Osteocyte (in vitro differentiated cells): ENCODE data around the gene RAD50. TPM values are rescaled to one million over a fixed set of nuclear protein-coding genes. Genes with fewer than 3 reads are reported as not detected.

ENCODE experiments used
- DNase-seq: peaks from one replicate; pipeline ENCODE4 v3.0.0; 2021; ENCODE audit warnings: mixed read lengths; ENCODE audit not compliant: unreplicated experiment; ENCODE audit errors: extremely low spot score
- H3K27ac Mint-ChIP-seq: one replicate; pipeline ENCODE4 v1.8.0; 2021; ENCODE audit warnings: mild to moderate bottlenecking, mixed read lengths; ENCODE audit not compliant: unreplicated experiment
- H3K27me3 Mint-ChIP-seq: one replicate; pipeline ENCODE4 v1.8.0; 2021; ENCODE audit warnings: mixed read lengths; ENCODE audit not compliant: unreplicated experiment
- H3K36me3 Mint-ChIP-seq: one replicate; pipeline ENCODE4 v1.8.0; 2021; ENCODE audit warnings: mixed read lengths; ENCODE audit not compliant: unreplicated experiment
- H3K4me1 Mint-ChIP-seq: one replicate; pipeline ENCODE4 v1.8.0; 2021; ENCODE audit warnings: mixed read lengths; ENCODE audit not compliant: unreplicated experiment
- H3K4me3 Mint-ChIP-seq: one replicate; pipeline ENCODE4 v1.8.0; 2021; ENCODE audit warnings: mild to moderate bottlenecking, moderate library complexity, mixed read lengths; ENCODE audit not compliant: unreplicated experiment
- H3K9me3 Mint-ChIP-seq: one replicate; pipeline ENCODE4 v1.8.0; 2021; ENCODE audit warnings: mixed read lengths; ENCODE audit not compliant: unreplicated experiment
- CTCF ChIP-seq: fragments of 200-600 bp; sonication (generic); IDR thresholded peaks from 2 replicates; pipeline ENCODE4 v1.5.0; 2021; ENCODE audit warnings: antibody characterized with exemption, mild to moderate bottlenecking, moderate library complexity
- total RNA-seq: library from RNA; stranded (reverse); gene quantifications from 2 replicates; pipeline ENCODE4 v1.2.1, GENCODE V29; 2021

Gene RAD50
- total RNA-seq, 1 donor from 2014 or later, result 27.5 TPM

GRCh38 chr5:132659598-132660493 is 103.1 kb downstream of the RAD50 start:
- Mint-ChIP-seq H3K27me3 (peaks cover 2% of the 10 kb centered on the region), H3K4me3 (no peak overlapping the region)
- DNase-seq, result no peak

GRCh38 chr5:132661231-132662003 is 104.6 kb downstream of the RAD50 start:
- peaks cover 4% of the 10 kb centered on the region for H3K4me1 Mint-ChIP-seq
- TF ChIP-seq CTCF, result no peak
- no peak for DNase-seq
- no peak overlapping the region for H3K4me3 Mint-ChIP-seq
- no peaks in the 10 kb centered on the region for H3K27me3 Mint-ChIP-seq
- H3K9me3 Mint-ChIP-seq, result no peaks in the 10 kb centered on the region
- no peaks in the 10 kb centered on the region for H3K36me3 Mint-ChIP-seq
- H3K27ac Mint-ChIP-seq, result no peak overlapping the region

More at GRCh38 chr5:132659598-132660493, 103.1 kb downstream of the RAD50 start:
- no peaks in the 10 kb centered on the region for H3K9me3 Mint-ChIP-seq
- H3K36me3 Mint-ChIP-seq, result no peaks in the 10 kb centered on the region
- H3K4me1 Mint-ChIP-seq, result peaks cover 7% of the 10 kb centered on the region
- no peak overlapping the region for H3K27ac Mint-ChIP-seq
- no peak for TF ChIP-seq CTCF

DNA sequence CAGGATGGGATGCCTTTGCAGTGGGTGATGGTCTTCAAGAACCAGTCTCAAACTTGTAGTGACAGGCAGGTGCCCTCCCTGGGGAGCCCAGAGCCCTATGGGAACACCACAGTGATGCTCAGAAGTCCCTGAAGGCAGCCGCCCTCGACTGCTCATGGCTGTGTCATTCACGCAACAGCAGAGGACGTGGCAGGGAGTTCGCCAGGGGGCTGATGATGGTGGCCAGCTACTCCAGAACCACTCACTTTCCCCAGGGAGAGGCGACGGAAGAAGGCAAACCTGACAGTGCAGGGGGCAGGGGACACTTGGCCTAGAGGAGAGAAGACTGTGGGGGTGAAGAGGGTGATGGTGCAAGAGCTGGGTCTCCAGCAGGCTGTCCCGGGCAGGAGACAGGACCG is 105.2 kb downstream of the RAD50 start:
- H3K27me3 Mint-ChIP-seq, result no peaks in the 10 kb centered on the region
- H3K4me3 Mint-ChIP-seq, result no peak overlapping the region
- no peak overlapping the region for H3K27ac Mint-ChIP-seq
- no peaks in the 10 kb centered on the region for H3K9me3 Mint-ChIP-seq
- no peak for TF ChIP-seq CTCF
- peaks cover 4% of the 10 kb centered on the region for H3K4me1 Mint-ChIP-seq
- H3K36me3 Mint-ChIP-seq, result no peaks in the 10 kb centered on the region
- DNase-seq, result no peak

GRCh38 chr5:132662925-132663770 is 106.4 kb downstream of the RAD50 start:
- no peak for DNase-seq
- H3K27ac Mint-ChIP-seq, result no peak overlapping the region
- H3K27me3 Mint-ChIP-seq, result no peaks in the 10 kb centered on the region
- H3K4me1 Mint-ChIP-seq, result peaks cover 4% of the 10 kb centered on the region
- no peak overlapping the region for H3K4me3 Mint-ChIP-seq
- no peaks in the 10 kb centered on the region for H3K9me3 Mint-ChIP-seq
- H3K36me3 Mint-ChIP-seq, result no peaks in the 10 kb centered on the region
- no peak for TF ChIP-seq CTCF
